Measurements from ENCODE around the gene CLEC12A. TPM values are rescaled to one million over a fixed set of nuclear protein-coding genes. Genes with fewer than 3 reads are reported as not detected.

CLEC12A gene
- total RNA-seq, 4 donors from 2014 or later, result 0.19 to 0.64 (median 0.51) TPM; not detected in 1

DNA sequence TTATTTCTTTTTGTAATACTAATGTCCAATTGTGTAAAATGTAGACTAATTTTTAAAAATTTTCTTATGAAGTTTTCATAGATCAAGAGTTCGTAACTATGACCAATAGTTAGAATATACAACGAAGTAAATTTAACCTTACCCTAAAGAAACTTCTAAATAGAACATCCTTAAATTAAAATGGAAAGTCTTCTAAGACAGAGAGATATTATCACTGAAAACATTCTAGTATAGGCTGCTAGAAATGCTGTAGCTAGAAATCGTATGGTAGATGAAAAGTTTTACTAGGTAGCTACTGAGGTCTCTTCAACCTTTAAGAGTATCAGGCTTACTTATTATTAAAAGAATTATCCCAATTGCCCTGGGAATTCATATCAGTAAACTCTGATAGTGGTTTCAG, 40.0 kb upstream of the CLEC12A start:
- intact Hi-C loops (cut with DNase I; ENCODE audit: low total_unique reads), result no loop called here
- DNase-seq (ENCODE audit: low spot score in 2 of 2), result no peak
- WGBS, 2 donors, result 48 to 54% methylated on average over 3 of the region's 3 CpGs
- TF ChIP-seq, protein P1, sequence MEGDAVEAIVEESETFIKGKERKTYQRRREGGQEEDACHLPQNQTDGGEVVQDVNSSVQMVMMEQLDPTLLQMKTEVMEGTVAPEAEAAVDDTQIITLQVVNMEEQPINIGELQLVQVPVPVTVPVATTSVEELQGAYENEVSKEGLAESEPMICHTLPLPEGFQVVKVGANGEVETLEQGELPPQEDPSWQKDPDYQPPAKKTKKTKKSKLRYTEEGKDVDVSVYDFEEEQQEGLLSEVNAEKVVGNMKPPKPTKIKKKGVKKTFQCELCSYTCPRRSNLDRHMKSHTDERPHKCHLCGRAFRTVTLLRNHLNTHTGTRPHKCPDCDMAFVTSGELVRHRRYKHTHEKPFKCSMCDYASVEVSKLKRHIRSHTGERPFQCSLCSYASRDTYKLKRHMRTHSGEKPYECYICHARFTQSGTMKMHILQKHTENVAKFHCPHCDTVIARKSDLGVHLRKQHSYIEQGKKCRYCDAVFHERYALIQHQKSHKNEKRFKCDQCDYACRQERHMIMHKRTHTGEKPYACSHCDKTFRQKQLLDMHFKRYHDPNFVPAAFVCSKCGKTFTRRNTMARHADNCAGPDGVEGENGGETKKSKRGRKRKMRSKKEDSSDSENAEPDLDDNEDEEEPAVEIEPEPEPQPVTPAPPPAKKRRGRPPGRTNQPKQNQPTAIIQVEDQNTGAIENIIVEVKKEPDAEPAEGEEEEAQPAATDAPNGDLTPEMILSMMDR (IDR thresholded peaks at IDR 0.05), result no peak
- no peak for TF ChIP-seq POLR2A (IDR thresholded peaks at IDR 0.05)
- H3K4me3 ChIP-seq (ENCODE audit: low read depth, poor library complexity, severe bottlenecking), result no peak overlapping the region

DNA sequence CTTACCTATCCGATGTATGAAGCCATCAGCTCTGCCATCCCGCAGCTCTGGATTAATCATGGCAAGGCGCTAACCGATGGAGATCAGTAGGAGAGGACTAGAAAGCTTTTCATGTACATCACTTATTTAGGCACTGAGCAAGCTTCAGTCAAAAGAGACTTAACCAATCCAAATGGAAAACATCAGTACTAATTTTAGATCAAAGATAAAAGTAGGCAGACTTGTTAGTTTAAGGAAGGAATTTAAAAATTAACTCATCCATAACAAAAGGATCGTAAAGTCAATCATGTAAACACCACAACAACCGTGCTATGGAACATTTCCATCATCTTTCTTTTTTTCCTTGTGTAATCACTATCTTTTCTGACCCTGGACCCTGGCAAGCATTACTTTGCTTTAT, 38.9 kb upstream of the CLEC12A start, which contains the start of gene CLEC2A:
Gene CLEC2A, minus strand, starts transcription at position 101 of the 400 bp plus-strand sequence. Its CDS starts 41 bp downstream, at position 60.
- DNase-seq (ENCODE audit: low spot score in 2 of 2), result no peak
- TF ChIP-seq POLR2A (IDR thresholded peaks at IDR 0.05), result no peak
- TF ChIP-seq, protein P1 (IDR thresholded peaks at IDR 0.05), result no peak
- 48 to 63% methylated on average over 6 of the region's 6 CpGs for WGBS, 2 donors
- no peak within 1 kb of the TSS for H3K4me3 ChIP-seq (ENCODE audit: low read depth, poor library complexity, severe bottlenecking)
- intact Hi-C loops (cut with DNase I; ENCODE audit: low total_unique reads), result no loop called here

DNA sequence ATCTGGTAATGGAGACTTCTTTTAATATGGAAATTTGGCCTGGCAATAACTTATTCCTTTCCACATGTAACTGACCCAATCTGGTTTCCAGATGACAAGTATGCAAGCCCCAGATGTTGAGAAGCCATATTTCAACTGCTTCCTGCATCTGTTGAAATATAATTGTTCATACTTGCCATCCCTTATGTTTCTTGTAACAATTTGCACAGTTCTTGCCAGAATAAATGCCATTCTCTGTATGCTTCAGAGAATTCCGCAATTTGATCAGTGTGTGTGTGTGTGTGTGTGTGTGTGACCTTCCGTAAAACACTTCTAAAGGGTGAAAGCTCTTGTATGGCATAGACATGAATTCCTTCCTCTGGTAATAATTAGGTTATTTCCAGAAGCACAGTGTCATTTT, 37.3 kb upstream of the CLEC12A start:
- 33 to 52% methylated on average over 2 of the region's 2 CpGs for WGBS, 2 donors
- DNase-seq (ENCODE audit: low spot score in 2 of 2), result no peak
- no peak overlapping the region for H3K4me3 ChIP-seq (ENCODE audit: low read depth, poor library complexity, severe bottlenecking)
- TF ChIP-seq, protein P1 (IDR thresholded peaks at IDR 0.05), result no peak
- intact Hi-C loops (cut with DNase I; ENCODE audit: low total_unique reads), result no loop called here

DNA sequence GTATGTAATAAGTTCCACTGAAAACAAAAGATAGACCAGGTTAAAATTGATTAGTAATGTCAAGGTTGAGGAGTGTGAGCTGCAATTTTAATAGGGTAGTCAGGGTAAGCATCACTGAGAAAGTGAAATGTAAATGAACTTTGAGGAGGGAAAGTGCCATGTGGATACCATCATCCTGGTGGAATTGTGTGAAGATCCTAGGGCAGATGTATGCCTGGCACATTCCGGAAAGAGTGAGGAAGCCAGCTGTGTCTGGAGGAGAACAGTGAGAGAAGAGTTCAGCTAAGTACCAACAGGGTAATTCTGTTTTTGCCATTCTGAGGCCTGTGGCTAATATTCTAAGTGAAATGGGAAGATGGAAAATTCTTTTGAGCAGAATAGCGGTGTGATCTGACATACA, 36.2 kb upstream of the CLEC12A start:
- intact Hi-C loops (cut with DNase I; ENCODE audit: low total_unique reads), result no loop called here
- 75 to 82% methylated on average over 2 of the region's 2 CpGs for whole genome bisulfite sequencing, 2 donors
- no peak overlapping the region for H3K4me3 ChIP-seq (ENCODE audit: low read depth, poor library complexity, severe bottlenecking)
- DNase-seq (ENCODE audit: low spot score in 2 of 2), result no peak
- TF ChIP-seq, protein P1 (IDR thresholded peaks at IDR 0.05), result no peak
- TF ChIP-seq POLR2A (IDR thresholded peaks at IDR 0.05), result no peak

DNA sequence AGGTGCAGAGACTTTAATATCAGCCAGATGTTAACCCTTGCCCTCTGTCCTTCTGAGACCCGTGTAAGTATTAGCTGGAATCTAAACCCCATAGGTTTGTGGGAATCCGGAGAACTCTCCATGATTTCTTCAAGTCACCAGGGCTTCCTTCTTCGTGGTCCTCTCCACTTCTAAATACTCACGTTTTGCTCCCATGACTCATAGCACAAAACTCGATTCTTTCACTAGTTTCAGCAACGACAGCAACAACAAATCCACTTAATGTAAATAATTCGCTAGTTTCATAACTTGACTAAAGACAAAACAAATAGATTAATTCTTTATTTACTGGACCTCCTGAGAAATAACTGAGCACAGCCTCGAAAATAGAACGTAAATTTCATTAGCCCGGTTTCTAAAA, 34.6 kb upstream of the CLEC12A start:
- no peak for TF ChIP-seq POLR2A (IDR thresholded peaks at IDR 0.05)
- TF ChIP-seq, protein P1 (IDR thresholded peaks at IDR 0.05), result no peak
- WGBS, 2 donors, result 86 to 89% methylated on average over 10 of the region's 10 CpGs
- intact Hi-C loops (cut with DNase I; ENCODE audit: low total_unique reads), result no loop called here
- no peak overlapping the region for H3K4me3 ChIP-seq (ENCODE audit: low read depth, poor library complexity, severe bottlenecking)
- DNase-seq (ENCODE audit: low spot score in 2 of 2), result no peak

DNA sequence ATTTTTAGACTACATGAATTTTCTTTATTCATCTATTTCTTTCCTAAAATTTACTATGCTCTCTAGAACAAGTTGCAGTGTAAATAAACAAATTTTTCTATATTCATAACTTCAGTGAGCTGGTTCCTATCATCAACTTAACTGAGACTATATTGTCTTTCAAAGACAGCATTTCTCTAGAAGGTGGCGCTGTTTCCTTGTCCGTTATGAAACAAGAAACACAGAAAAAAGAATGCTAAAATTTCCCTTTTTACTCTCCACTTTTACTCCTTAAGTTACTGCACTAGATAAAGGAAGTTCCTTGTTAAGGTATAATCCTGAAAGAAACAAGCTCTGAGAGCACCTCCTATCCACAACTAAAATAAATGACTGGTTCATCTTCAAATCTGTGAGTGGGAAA, 30.8 kb upstream of the CLEC12A start:
- DNase-seq (ENCODE audit: low spot score in 2 of 2), result no peak
- WGBS, 2 donors, result 52 to 56% methylated on average over 2 of the region's 2 CpGs
- intact Hi-C loops (cut with DNase I; ENCODE audit: low total_unique reads), result no loop called here
- TF ChIP-seq POLR2A (IDR thresholded peaks at IDR 0.05), result no peak
- TF ChIP-seq, protein P1 (IDR thresholded peaks at IDR 0.05), result no peak
- H3K4me3 ChIP-seq (ENCODE audit: low read depth, poor library complexity, severe bottlenecking), result no peak overlapping the region
